Measurements from ENCODE around the gene PTPN13. TPM values are rescaled to one million over a fixed set of nuclear protein-coding genes. Genes with fewer than 3 reads are reported as not detected.

Gene PTPN13
- total and polyA plus RNA-seq, 2 donors = 8.9 to 10.0 TPM

- H3K9me3 ChIP-seq (ENCODE audit: control insufficient read depth in 2 of 2, insufficient read depth in 1 of 2, low read length in 1 of 2) = no peaks in the 10 kb centered on the region
- no peak for DNase-seq (ENCODE audit: low read depth in 6 of 9, low spot score in 9 of 9)
- WGBS = 98% methylated on average over 3 of the region's 3 CpGs
- H3K4me3 ChIP-seq (ENCODE audit: low read length in 2 of 2) = no peak overlapping the region
- H3K27ac ChIP-seq (ENCODE audit: low read depth in 1 of 2, low read length in 1 of 2) = no peak overlapping the region
- no peaks in the 10 kb centered on the region for H3K27me3 ChIP-seq (ENCODE audit: control insufficient read depth in 2 of 2, insufficient read depth in 1 of 2, low read length in 1 of 2)
- no peaks in the 10 kb centered on the region for H3K36me3 ChIP-seq (ENCODE audit: control insufficient read depth in 2 of 2, insufficient read depth in 2 of 2, low read length in 1 of 2)
- no peaks in the 10 kb centered on the region for H3K4me1 ChIP-seq (ENCODE audit: control insufficient read depth in 2 of 2, insufficient read depth in 2 of 2, low read length in 2 of 2)
Observed at GRCh38 chr4:86809809-86810208, 215.7 kb downstream of the PTPN13 start.

DNA sequence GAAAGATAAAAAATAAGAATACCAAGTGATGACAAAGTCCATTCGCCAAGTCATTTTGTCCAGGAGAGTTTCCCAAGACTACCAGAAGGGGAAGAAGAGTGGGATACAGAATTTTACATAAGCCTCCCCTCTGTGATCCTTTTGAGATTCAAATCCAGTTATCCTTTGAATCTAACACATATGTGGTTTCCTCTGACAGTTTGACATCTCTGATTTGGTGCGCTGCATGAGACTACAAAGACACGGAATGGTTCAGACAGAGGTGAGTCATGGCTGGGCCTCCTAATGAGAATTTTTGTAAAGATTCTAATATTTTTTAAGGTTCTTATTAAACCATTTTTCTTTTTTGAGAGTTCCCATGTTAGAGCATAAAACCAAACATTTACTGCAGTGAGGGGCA, 216.7 kb downstream of the PTPN13 start:
- H3K4me1 ChIP-seq (ENCODE audit: control insufficient read depth in 2 of 2, insufficient read depth in 2 of 2, low read length in 2 of 2) = no peaks in the 10 kb centered on the region
- H3K36me3 ChIP-seq (ENCODE audit: control insufficient read depth in 2 of 2, insufficient read depth in 2 of 2, low read length in 1 of 2) = no peaks in the 10 kb centered on the region
- no peak overlapping the region for H3K4me3 ChIP-seq (ENCODE audit: low read length in 2 of 2)
- H3K9me3 ChIP-seq (ENCODE audit: control insufficient read depth in 2 of 2, insufficient read depth in 1 of 2, low read length in 1 of 2) = no peaks in the 10 kb centered on the region
- no peak overlapping the region for H3K27ac ChIP-seq (ENCODE audit: low read depth in 1 of 2, low read length in 1 of 2)
- 95% methylated on average over 3 of the region's 3 CpGs for WGBS
- no peak for DNase-seq (ENCODE audit: low read depth in 6 of 9, low spot score in 9 of 9)
- H3K27me3 ChIP-seq (ENCODE audit: control insufficient read depth in 2 of 2, insufficient read depth in 1 of 2, low read length in 1 of 2) = no peaks in the 10 kb centered on the region

DNA sequence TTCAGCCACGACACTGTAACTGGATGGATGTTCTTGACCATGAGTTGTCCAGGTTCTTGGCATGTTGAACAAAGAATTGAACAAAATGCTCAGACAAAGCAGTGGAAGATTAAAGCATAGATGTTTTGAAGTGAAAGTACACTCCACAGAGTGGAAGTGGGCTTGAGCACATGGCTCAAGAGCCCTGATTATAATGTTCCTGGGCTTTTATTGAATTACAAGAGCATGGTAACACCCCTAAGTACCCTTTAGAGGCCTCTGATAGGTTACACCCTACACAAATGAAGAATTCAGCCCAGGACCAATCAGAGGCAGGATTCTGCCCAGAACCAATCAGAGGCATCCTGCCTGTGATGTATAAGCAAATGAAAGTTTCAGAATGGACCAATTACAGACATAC, 221.5 kb downstream of the PTPN13 start:
- no peak overlapping the region for H3K4me3 ChIP-seq (ENCODE audit: low read length in 2 of 2)
- no peaks in the 10 kb centered on the region for H3K9me3 ChIP-seq (ENCODE audit: control insufficient read depth in 2 of 2, insufficient read depth in 1 of 2, low read length in 1 of 2)
- DNase-seq (ENCODE audit: low read depth in 6 of 9, low spot score in 9 of 9) = no peak
- 88% methylated on average over 1 of the region's 1 CpG for WGBS
- H3K36me3 ChIP-seq (ENCODE audit: control insufficient read depth in 2 of 2, insufficient read depth in 2 of 2, low read length in 1 of 2) = no peaks in the 10 kb centered on the region
- no peaks in the 10 kb centered on the region for H3K27me3 ChIP-seq (ENCODE audit: control insufficient read depth in 2 of 2, insufficient read depth in 1 of 2, low read length in 1 of 2)
- no peak overlapping the region for H3K27ac ChIP-seq (ENCODE audit: low read depth in 1 of 2, low read length in 1 of 2)
- H3K4me1 ChIP-seq (ENCODE audit: control insufficient read depth in 2 of 2, insufficient read depth in 2 of 2, low read length in 2 of 2) = no peaks in the 10 kb centered on the region

- H3K4me3 ChIP-seq (ENCODE audit: low read length in 2 of 2) = no peak overlapping the region
- H3K36me3 ChIP-seq (ENCODE audit: control insufficient read depth in 2 of 2, insufficient read depth in 2 of 2, low read length in 1 of 2) = no peaks in the 10 kb centered on the region
- no peaks in the 10 kb centered on the region for H3K9me3 ChIP-seq (ENCODE audit: control insufficient read depth in 2 of 2, insufficient read depth in 1 of 2, low read length in 1 of 2)
- H3K4me1 ChIP-seq (ENCODE audit: control insufficient read depth in 2 of 2, insufficient read depth in 2 of 2, low read length in 2 of 2) = no peaks in the 10 kb centered on the region
- no peaks in the 10 kb centered on the region for H3K27me3 ChIP-seq (ENCODE audit: control insufficient read depth in 2 of 2, insufficient read depth in 1 of 2, low read length in 1 of 2)
- 97% methylated on average over 9 of the region's 9 CpGs for WGBS
- no peak overlapping the region for H3K27ac ChIP-seq (ENCODE audit: low read depth in 1 of 2, low read length in 1 of 2)
- no peak for DNase-seq (ENCODE audit: low read depth in 6 of 9, low spot score in 9 of 9)
Observed at GRCh38 chr4:86816501-86817273, 222.6 kb downstream of the PTPN13 start.

DNA sequence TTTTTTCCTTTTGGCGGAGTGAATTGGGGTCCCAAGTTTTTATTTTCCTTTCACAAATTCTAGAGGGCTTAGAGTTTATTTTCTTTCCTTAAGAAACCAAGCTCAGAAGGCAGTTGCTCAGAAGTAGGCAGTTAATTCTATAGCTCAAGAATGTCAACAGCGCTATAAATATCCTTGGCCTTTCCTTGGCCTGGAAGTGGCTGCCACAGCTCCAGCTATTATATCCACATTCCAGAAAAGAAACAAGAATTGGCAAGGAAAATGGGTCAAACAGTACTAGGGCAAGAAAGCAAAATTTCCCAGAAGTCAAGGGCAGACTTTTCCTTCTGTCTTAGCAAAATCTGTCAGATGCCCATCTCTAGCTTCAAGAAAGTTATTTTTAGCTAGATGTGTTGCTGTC, 224.1 kb downstream of the PTPN13 start:
- no peaks in the 10 kb centered on the region for H3K9me3 ChIP-seq (ENCODE audit: control insufficient read depth in 2 of 2, insufficient read depth in 1 of 2, low read length in 1 of 2)
- H3K4me3 ChIP-seq (ENCODE audit: low read length in 2 of 2) = no peak overlapping the region
- no peaks in the 10 kb centered on the region for H3K27me3 ChIP-seq (ENCODE audit: control insufficient read depth in 2 of 2, insufficient read depth in 1 of 2, low read length in 1 of 2)
- 96% methylated on average over 2 of the region's 2 CpGs for WGBS
- DNase-seq (ENCODE audit: low read depth in 6 of 9, low spot score in 9 of 9) = no peak
- no peaks in the 10 kb centered on the region for H3K4me1 ChIP-seq (ENCODE audit: control insufficient read depth in 2 of 2, insufficient read depth in 2 of 2, low read length in 2 of 2)
- no peak overlapping the region for H3K27ac ChIP-seq (ENCODE audit: low read depth in 1 of 2, low read length in 1 of 2)
- H3K36me3 ChIP-seq (ENCODE audit: control insufficient read depth in 2 of 2, insufficient read depth in 2 of 2, low read length in 1 of 2) = no peaks in the 10 kb centered on the region

- H3K36me3 ChIP-seq (ENCODE audit: control insufficient read depth in 2 of 2, insufficient read depth in 2 of 2, low read length in 1 of 2) = no peaks in the 10 kb centered on the region
- no peak overlapping the region for H3K4me3 ChIP-seq (ENCODE audit: low read length in 2 of 2)
- WGBS = 98% methylated on average over 3 of the region's 3 CpGs
Observed at GRCh38 chr4:86818841-86819240, 224.7 kb downstream of the PTPN13 start.

DNA sequence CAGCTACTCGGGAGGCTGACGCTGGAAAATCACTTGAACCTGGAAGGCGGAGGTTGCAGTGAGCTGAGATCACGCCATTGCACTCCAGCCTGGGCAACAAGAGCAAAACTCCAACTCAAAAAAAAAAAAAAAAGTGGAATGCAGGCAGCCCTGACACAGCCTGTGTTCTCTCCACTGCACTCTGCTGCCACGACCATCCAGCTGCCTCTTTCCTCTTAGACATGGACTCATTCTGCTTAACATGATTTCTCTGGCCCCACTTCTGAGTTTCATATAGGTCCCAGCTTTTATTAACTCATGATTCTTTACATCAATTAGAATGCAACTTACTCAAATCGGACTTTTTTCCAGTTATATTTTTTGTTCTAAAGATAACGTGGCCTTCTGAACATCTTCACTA, 225.4 kb downstream of the PTPN13 start:
- Histone ChIP-seq H3K36me3 (ENCODE audit: control insufficient read depth in 2 of 2, insufficient read depth in 2 of 2, low read length in 1 of 2) (no peaks in the 10 kb centered on the region), H3K4me3 (ENCODE audit: low read length in 2 of 2) (no peak overlapping the region), H3K4me1 (ENCODE audit: control insufficient read depth in 2 of 2, insufficient read depth in 2 of 2, low read length in 2 of 2) (no peaks in the 10 kb centered on the region), H3K27ac (ENCODE audit: low read depth in 1 of 2, low read length in 1 of 2) (no peak overlapping the region), H3K27me3 (ENCODE audit: control insufficient read depth in 2 of 2, insufficient read depth in 1 of 2, low read length in 1 of 2) (no peaks in the 10 kb centered on the region), H3K9me3 (ENCODE audit: control insufficient read depth in 2 of 2, insufficient read depth in 1 of 2, low read length in 1 of 2) (no peaks in the 10 kb centered on the region)
- 98% methylated on average over 7 of the region's 7 CpGs for WGBS
- DNase-seq (ENCODE audit: low read depth in 6 of 9, low spot score in 9 of 9) = no peak

More at GRCh38 chr4:86818841-86819240, 224.7 kb downstream of the PTPN13 start:
- no peak overlapping the region for H3K27ac ChIP-seq (ENCODE audit: low read depth in 1 of 2, low read length in 1 of 2)
- H3K9me3 ChIP-seq (ENCODE audit: control insufficient read depth in 2 of 2, insufficient read depth in 1 of 2, low read length in 1 of 2) = no peaks in the 10 kb centered on the region
- no peaks in the 10 kb centered on the region for H3K27me3 ChIP-seq (ENCODE audit: control insufficient read depth in 2 of 2, insufficient read depth in 1 of 2, low read length in 1 of 2)
- no peaks in the 10 kb centered on the region for H3K4me1 ChIP-seq (ENCODE audit: control insufficient read depth in 2 of 2, insufficient read depth in 2 of 2, low read length in 2 of 2)
- DNase-seq (ENCODE audit: low read depth in 6 of 9, low spot score in 9 of 9) = no peak

- H3K27me3 ChIP-seq (ENCODE audit: control insufficient read depth in 2 of 2, insufficient read depth in 1 of 2, low read length in 1 of 2) = no peaks in the 10 kb centered on the region
- H3K4me3 ChIP-seq (ENCODE audit: low read length in 2 of 2) = no peak overlapping the region
- H3K4me1 ChIP-seq (ENCODE audit: control insufficient read depth in 2 of 2, insufficient read depth in 2 of 2, low read length in 2 of 2) = no peaks in the 10 kb centered on the region
- H3K27ac ChIP-seq (ENCODE audit: low read depth in 1 of 2, low read length in 1 of 2) = no peak overlapping the region
- WGBS = 65% methylated on average over 1 of the region's 1 CpG
- H3K9me3 ChIP-seq (ENCODE audit: control insufficient read depth in 2 of 2, insufficient read depth in 1 of 2, low read length in 1 of 2) = no peaks in the 10 kb centered on the region
- no peaks in the 10 kb centered on the region for H3K36me3 ChIP-seq (ENCODE audit: control insufficient read depth in 2 of 2, insufficient read depth in 2 of 2, low read length in 1 of 2)
- no peak for DNase-seq (ENCODE audit: low read depth in 6 of 9, low spot score in 9 of 9)
Observed at GRCh38 chr4:86821151-86821550, 227.0 kb downstream of the PTPN13 start.

DNA sequence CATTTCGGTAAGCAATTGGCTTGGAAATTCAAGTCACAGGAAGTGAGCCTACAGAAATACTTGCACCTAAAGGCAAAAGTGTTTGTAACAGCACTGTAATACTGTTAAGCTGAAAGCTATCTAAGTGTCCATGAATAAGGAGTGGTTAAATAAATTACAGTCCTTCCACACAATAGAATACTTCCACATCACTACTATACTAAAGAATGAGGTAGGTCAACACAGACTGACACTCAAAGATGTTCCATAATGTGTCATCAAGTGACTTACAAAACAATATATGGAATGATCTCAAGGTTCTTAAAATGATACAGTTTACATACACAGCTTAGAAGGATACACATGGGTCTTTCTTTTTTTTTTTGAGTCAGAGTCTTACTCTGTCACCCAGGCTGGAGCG, 228.0 kb downstream of the PTPN13 start:
- H3K27me3 ChIP-seq (ENCODE audit: control insufficient read depth in 2 of 2, insufficient read depth in 1 of 2, low read length in 1 of 2) = no peaks in the 10 kb centered on the region
- no peaks in the 10 kb centered on the region for H3K4me1 ChIP-seq (ENCODE audit: control insufficient read depth in 2 of 2, insufficient read depth in 2 of 2, low read length in 2 of 2)
- DNase-seq (ENCODE audit: low read depth in 6 of 9, low spot score in 9 of 9) = no peak
- H3K4me3 ChIP-seq (ENCODE audit: low read length in 2 of 2) = no peak overlapping the region
- H3K9me3 ChIP-seq (ENCODE audit: control insufficient read depth in 2 of 2, insufficient read depth in 1 of 2, low read length in 1 of 2) = no peaks in the 10 kb centered on the region
- H3K27ac ChIP-seq (ENCODE audit: low read depth in 1 of 2, low read length in 1 of 2) = no peak overlapping the region
- 100% methylated on average over 2 of the region's 2 CpGs for WGBS
- H3K36me3 ChIP-seq (ENCODE audit: control insufficient read depth in 2 of 2, insufficient read depth in 2 of 2, low read length in 1 of 2) = no peaks in the 10 kb centered on the region

Measured in thymus (tissue), 11 donors.